ENCODE measurements around the gene STRN3.
"Not testable (repeated sequence)": the region's sequence is repeated elsewhere in the genome, so short reads cannot be mapped to it uniquely, and the experiment has no call there.

The STRN3 gene

GRCh38 chr14:31018057-31018645 is 8.0 kb downstream of the STRN3 start:
- no peak for DNase-seq (ENCODE audit: low spot score)
- in situ Hi-C loops (cut with MboI; ENCODE audit: low sequenced_read_pairs, unreplicated experiment) = no loop called here
- TF ChIP-seq, protein P1, sequence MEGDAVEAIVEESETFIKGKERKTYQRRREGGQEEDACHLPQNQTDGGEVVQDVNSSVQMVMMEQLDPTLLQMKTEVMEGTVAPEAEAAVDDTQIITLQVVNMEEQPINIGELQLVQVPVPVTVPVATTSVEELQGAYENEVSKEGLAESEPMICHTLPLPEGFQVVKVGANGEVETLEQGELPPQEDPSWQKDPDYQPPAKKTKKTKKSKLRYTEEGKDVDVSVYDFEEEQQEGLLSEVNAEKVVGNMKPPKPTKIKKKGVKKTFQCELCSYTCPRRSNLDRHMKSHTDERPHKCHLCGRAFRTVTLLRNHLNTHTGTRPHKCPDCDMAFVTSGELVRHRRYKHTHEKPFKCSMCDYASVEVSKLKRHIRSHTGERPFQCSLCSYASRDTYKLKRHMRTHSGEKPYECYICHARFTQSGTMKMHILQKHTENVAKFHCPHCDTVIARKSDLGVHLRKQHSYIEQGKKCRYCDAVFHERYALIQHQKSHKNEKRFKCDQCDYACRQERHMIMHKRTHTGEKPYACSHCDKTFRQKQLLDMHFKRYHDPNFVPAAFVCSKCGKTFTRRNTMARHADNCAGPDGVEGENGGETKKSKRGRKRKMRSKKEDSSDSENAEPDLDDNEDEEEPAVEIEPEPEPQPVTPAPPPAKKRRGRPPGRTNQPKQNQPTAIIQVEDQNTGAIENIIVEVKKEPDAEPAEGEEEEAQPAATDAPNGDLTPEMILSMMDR (IDR thresholded peaks at IDR 0.05; ENCODE audit: borderline replicate concordance, control extremely low read depth, extremely low read depth, insufficient read depth, missing control alignments) = no peak

- TF ChIP-seq, protein P1 (IDR thresholded peaks at IDR 0.05; ENCODE audit: borderline replicate concordance, control extremely low read depth, extremely low read depth, insufficient read depth, missing control alignments) = no peak
- in situ Hi-C loops (cut with MboI; ENCODE audit: low sequenced_read_pairs, unreplicated experiment) = no loop called here
- DNase-seq (ENCODE audit: low spot score) = no peak
These were observed 12.3 kb downstream of the STRN3 start for GRCh38 chr14:31013841-31014240.

DNA sequence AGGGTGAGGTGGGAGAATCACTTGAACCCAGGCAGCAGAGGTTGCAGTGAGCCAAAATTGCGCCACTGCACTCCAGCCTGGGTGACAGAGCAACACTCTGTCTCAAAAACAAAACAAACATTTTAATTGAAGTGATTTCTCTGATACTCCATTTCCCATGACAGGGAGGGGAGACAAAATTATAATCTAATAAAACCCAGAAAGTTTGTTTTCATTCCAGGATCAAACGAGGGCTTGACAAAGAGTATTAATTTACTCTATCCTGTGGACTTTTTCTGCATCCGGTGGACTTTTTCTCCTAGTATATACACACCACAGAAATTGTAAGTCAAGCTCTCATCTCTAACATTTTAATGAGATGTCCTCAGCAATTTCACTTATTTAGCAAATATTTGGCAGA is 15.2 kb downstream of the STRN3 start:
- TF ChIP-seq, protein P1 (IDR thresholded peaks at IDR 0.05; ENCODE audit: borderline replicate concordance, control extremely low read depth, extremely low read depth, insufficient read depth, missing control alignments) = no peak
- in situ Hi-C loops (cut with MboI; ENCODE audit: low sequenced_read_pairs, unreplicated experiment) = no loop called here
- DNase-seq (ENCODE audit: low spot score) = no peak

DNA sequence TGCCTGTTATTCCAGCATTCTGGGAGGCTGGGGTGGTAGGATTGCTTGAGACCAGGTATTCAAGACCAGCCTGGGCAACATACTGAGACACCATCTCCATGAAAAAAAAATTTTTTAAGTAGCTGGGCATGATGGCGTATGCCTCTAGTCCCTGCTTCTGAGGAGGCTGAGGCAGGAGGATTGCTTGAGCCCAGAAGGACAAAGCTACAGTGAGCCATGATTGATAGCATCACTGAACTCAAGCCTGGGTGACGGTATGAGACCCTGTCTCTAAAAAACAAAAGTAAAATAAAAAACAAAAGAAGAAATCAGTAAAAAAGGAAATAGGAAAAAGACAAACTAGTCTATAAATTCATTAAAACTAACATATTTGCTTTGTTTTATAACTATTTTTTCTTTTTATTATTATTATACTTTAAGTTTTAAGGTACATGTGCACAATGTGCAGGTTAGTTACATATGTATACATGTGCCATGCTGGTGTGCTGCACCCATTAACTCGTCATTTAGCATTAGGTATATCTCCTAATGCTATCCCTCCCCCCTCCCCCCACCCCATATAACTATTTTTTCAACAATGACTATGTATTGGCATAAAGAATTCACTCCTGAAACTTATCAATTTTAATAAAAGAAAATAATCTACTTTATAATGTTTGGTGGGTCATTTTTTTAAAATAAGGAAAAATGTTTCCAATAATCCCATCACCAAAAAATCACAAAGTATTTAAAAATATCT is 16.2 kb downstream of the STRN3 start:
- DNase-seq (ENCODE audit: low spot score) = no peak
- TF ChIP-seq, protein P1 (IDR thresholded peaks at IDR 0.05; ENCODE audit: borderline replicate concordance, control extremely low read depth, extremely low read depth, insufficient read depth, missing control alignments) = no peak
- in situ Hi-C loops (cut with MboI; ENCODE audit: low sequenced_read_pairs, unreplicated experiment) = no loop called here

DNA sequence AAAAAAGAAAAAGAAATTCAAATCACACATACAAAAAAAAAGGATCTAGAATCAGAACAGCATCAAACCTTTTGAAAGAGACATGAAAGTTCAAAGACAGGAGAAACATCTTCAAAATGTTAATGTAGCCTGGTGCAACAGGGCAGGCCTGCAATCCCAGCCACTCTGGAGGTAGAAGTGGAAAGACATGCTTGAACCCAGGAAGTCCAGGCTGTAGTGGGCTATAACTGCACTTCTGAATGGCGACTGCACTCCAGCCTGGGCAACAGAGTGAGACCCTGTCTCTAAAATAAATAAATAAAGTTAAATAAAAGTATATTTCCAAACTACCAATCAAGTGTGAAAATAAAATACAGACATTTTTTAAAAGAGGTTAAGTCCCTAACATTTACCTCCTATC is 19.5 kb downstream of the STRN3 start:
- TF ChIP-seq, protein P1 (IDR thresholded peaks at IDR 0.05; ENCODE audit: borderline replicate concordance, control extremely low read depth, extremely low read depth, insufficient read depth, missing control alignments) = no peak
- in situ Hi-C loops (cut with MboI; ENCODE audit: low sequenced_read_pairs, unreplicated experiment) = no loop called here
- no peak for DNase-seq (ENCODE audit: low spot score)

- DNase-seq (ENCODE audit: low spot score); in situ Hi-C loops (cut with MboI; ENCODE audit: low sequenced_read_pairs, unreplicated experiment): not testable (repeated sequence)
These were observed 22.2 kb downstream of the STRN3 start for GRCh38 chr14:31004007-31004406.

- in situ Hi-C loops (cut with MboI; ENCODE audit: low sequenced_read_pairs, unreplicated experiment) = no loop called here
- TF ChIP-seq, protein P1 (IDR thresholded peaks at IDR 0.05; ENCODE audit: borderline replicate concordance, control extremely low read depth, extremely low read depth, insufficient read depth, missing control alignments) = no peak
- no peak for DNase-seq (ENCODE audit: low spot score)
These were observed 22.9 kb downstream of the STRN3 start for GRCh38 chr14:31003284-31003683.
